HG03558 (cell line): ENCODE data around the gene PFKFB2.

Source experiments
- ATAC-seq: cut with Tn5 transposase; IDR thresholded peaks from one replicate; pipeline ENCODE4 v1.9.1; 2021; ENCODE audit warnings: moderate number of reproducible peaks; ENCODE audit not compliant: unreplicated experiment; ENCODE audit errors: extremely low read depth

Gene PFKFB2

GRCh38 chr1:207084232-207084631 is 31.2 kb downstream of the PFKFB2 start:
- ATAC-seq = no peak

- ATAC-seq = no peak
These were observed 31.7 kb downstream of the PFKFB2 start for GRCh38 chr1:207084701-207085180.

- no peak for ATAC-seq
These were observed 32.8 kb downstream of the PFKFB2 start for GRCh38 chr1:207085887-207086286.

GRCh38 chr1:207088161-207088560 is 35.1 kb downstream of the PFKFB2 start:
- no peak for ATAC-seq

GRCh38 chr1:207088701-207089626 is 35.9 kb downstream of the PFKFB2 start, which contains the start of gene C4BPB:
TSS of gene C4BPB (plus strand) at chr1:207088860. CDS start at chr1:207089532, 672 bp downstream.
- ATAC-seq = no peak

GRCh38 chr1:207089627-207090355 is 36.7 kb downstream of the PFKFB2 start:
- no peak for ATAC-seq

GRCh38 chr1:207091200-207091908 is 38.3 kb downstream of the PFKFB2 start:
- ATAC-seq = no peak

- ATAC-seq = no peak
These were observed 40.9 kb downstream of the PFKFB2 start for GRCh38 chr1:207093944-207094343.

- peak; percentile 61 for ATAC-seq
These were observed 44.8 kb downstream of the PFKFB2 start for GRCh38 chr1:207097871-207098324.

GRCh38 chr1:207101720-207102119 is 48.6 kb downstream of the PFKFB2 start:
- no peak for ATAC-seq

- ATAC-seq = no peak
These were observed 49.1 kb downstream of the PFKFB2 start for GRCh38 chr1:207102146-207102545.

- ATAC-seq = no peak
These were observed 49.6 kb downstream of the PFKFB2 start for GRCh38 chr1:207102659-207103058.

GRCh38 chr1:207103892-207104373 is 50.9 kb downstream of the PFKFB2 start, which contains the start of gene C4BPA:
TSS of gene C4BPA (plus strand) at chr1:207104233. CDS start at chr1:207113026, 8,793 bp downstream.
- no peak for ATAC-seq

GRCh38 chr1:207109004-207109403 is 55.9 kb downstream of the PFKFB2 start:
- ATAC-seq = no peak

GRCh38 chr1:207112616-207113296 is 59.7 kb downstream of the PFKFB2 start:
- ATAC-seq = no peak

GRCh38 chr1:207115269-207115668 is 62.2 kb downstream of the PFKFB2 start:
- ATAC-seq = no peak

- no peak for ATAC-seq
These were observed 71.3 kb downstream of the PFKFB2 start for GRCh38 chr1:207124389-207124788.

- ATAC-seq = no peak
These were observed 75.4 kb downstream of the PFKFB2 start for GRCh38 chr1:207128336-207128921.

- ATAC-seq = no peak
These were observed 76.0 kb downstream of the PFKFB2 start for GRCh38 chr1:207129053-207129452.
